ENCODE results near the gene UCN2.

GRCh38 chr3:48552111-48552951, 11.2 kb downstream of the UCN2 start:
- TF ChIP-seq POLR2A (IDR thresholded peaks at IDR 0.05) (no peak), CTCF (IDR thresholded peaks at IDR 0.05) (no peak)

Data from gastroesophageal sphincter (tissue), 3 donors.